IMR-90 (cell line): Measurements from ENCODE around the gene MPC1. TPM values are rescaled to one million over a fixed set of nuclear protein-coding genes. Genes with fewer than 3 reads are reported as not detected.

ENCODE experiments used
- ATAC-seq: fragments of 200-7000 bp; cut with Tn5 transposase; 2 replicates; pipeline ENCODE4 v1.9.1; 2020; ENCODE audit warnings: low read depth, mild to moderate bottlenecking, moderate library complexity
- BruUV-seq: library from RNA; stranded (reverse); fragments of 400-500 nt; replicated peaks from 2 replicates; lab custom pipeline; 2021; lab: Mats Ljungman, UMichigan
- CTCF ChIA-PET: fragments of 300-600 bp; formaldehyde crosslinking; extraction: SDS; loops from one replicate; lab custom pipeline; 2021; ENCODE audit warnings: antibody characterized with exemption; lab: Yijun Ruan, JAX
- POLR2A ChIA-PET: fragments of 300-600 bp; sonication (Branson Sonifier 250); formaldehyde crosslinking; loops from one replicate; lab custom pipeline; 2022; ENCODE audit warnings: antibody characterized with exemption; ENCODE audit not compliant: unreplicated experiment; lab: Charles Lee
- DNase-seq: peaks from one replicate; pipeline ENCODE4 v3.0.0; 2013
- H2AFZ ChIP-seq: replicated peaks from 2 replicates; pipeline ENCODE3; 2013; ENCODE audit warnings: low read length, mild to moderate bottlenecking; ENCODE audit not compliant: poor library complexity
- H2AK5ac ChIP-seq: 2 replicates; pipeline ENCODE4 v1.6.1; 2013; ENCODE audit warnings: low read depth, low read length, inconsistent platforms
- H2AK9ac ChIP-seq: replicated peaks from 2 replicates; pipeline ENCODE3; 2013; ENCODE audit warnings: mild to moderate bottlenecking, low read depth, low read length, moderate library complexity; ENCODE audit not compliant: poor library complexity
- H2BK120ac ChIP-seq: 2 replicates; pipeline ENCODE4 v1.6.1; 2013; ENCODE audit warnings: low read depth, low read length, inconsistent platforms
- H2BK15ac ChIP-seq: 3 replicates; pipeline ENCODE4 v1.6.1; 2013; ENCODE audit warnings: low read depth, low read length, inconsistent platforms
- H2BK20ac ChIP-seq: 2 replicates; pipeline ENCODE4 v1.6.1; 2013; ENCODE audit warnings: low read depth, mild to moderate bottlenecking, inconsistent platforms, low read length, moderate library complexity
- H2BK5ac ChIP-seq: 2 replicates; pipeline ENCODE4 v1.6.1; 2013; ENCODE audit warnings: mild to moderate bottlenecking, low read depth, low read length, inconsistent platforms; ENCODE audit not compliant: poor library complexity, severe bottlenecking
- H3K14ac ChIP-seq: replicated peaks from 2 replicates; pipeline ENCODE4 v1.6.1; 2013; ENCODE audit warnings: low read depth, low read length, inconsistent platforms
- H3K18ac ChIP-seq: 2 replicates; pipeline ENCODE4 v1.6.1; 2013; ENCODE audit warnings: low read depth, low read length, control low read depth
- H3K23ac ChIP-seq: 2 replicates; pipeline ENCODE4 v1.6.1; 2013; ENCODE audit warnings: low read depth, low read length, inconsistent platforms
- H3K27ac ChIP-seq: 2 replicates; pipeline ENCODE4 v1.5.1; 2013; ENCODE audit warnings: mild to moderate bottlenecking, control low read depth, low read length; ENCODE audit not compliant: insufficient read depth
- H3K27me3 ChIP-seq: 2 replicates; pipeline ENCODE4 v1.6.1; 2013; ENCODE audit warnings: low read length; ENCODE audit not compliant: control insufficient read depth, insufficient read depth
- H3K36me3 ChIP-seq: 2 replicates; pipeline ENCODE4 v1.6.1; 2013; ENCODE audit warnings: low read length, mixed read lengths; ENCODE audit not compliant: control insufficient read depth, insufficient read depth
- H3K4ac ChIP-seq: 2 replicates; pipeline ENCODE4 v1.6.1; 2013; ENCODE audit warnings: low read depth, low read length, inconsistent platforms
- H3K4me1 ChIP-seq: 2 replicates; pipeline ENCODE4 v1.6.1; 2013; ENCODE audit warnings: low read length, mixed read lengths; ENCODE audit not compliant: control insufficient read depth, insufficient read depth
- H3K4me2 ChIP-seq: 2 replicates; pipeline ENCODE4 v1.6.1; 2013; ENCODE audit warnings: low read depth, mild to moderate bottlenecking, control low read depth, low read length, moderate library complexity
- H3K4me3 ChIP-seq: 2 replicates; pipeline ENCODE4 v1.5.1; 2013; ENCODE audit warnings: low read depth, mild to moderate bottlenecking, control low read depth, low read length, moderate library complexity; ENCODE audit not compliant: insufficient read depth
- H3K56ac ChIP-seq: 2 replicates; pipeline ENCODE4 v1.6.1; 2013; ENCODE audit warnings: low read length, inconsistent platforms; ENCODE audit not compliant: insufficient read depth; ENCODE audit errors: extremely low read depth
- H3K79me1 ChIP-seq, 2 experiments: 2 replicates each; pipeline ENCODE4 v1.6.1; 2013; ENCODE audit warnings: low read length in 2 of 2, inconsistent platforms in 1 of 2, low read depth in 1 of 2
- H3K9ac ChIP-seq: 2 replicates; pipeline ENCODE4 v1.6.1; 2013; ENCODE audit warnings: low read depth, low read length, control low read depth
- H3K9me1 ChIP-seq: 2 replicates; pipeline ENCODE4 v1.6.1; 2013; ENCODE audit warnings: low read length, inconsistent platforms; ENCODE audit not compliant: insufficient read depth
- H3K9me3 ChIP-seq: 2 replicates; pipeline ENCODE4 v1.6.1; 2013; ENCODE audit warnings: low read length; ENCODE audit not compliant: control insufficient read depth, insufficient read depth
- H4K20me1 ChIP-seq: 2 replicates; pipeline ENCODE4 v1.6.1; 2013; ENCODE audit warnings: low read length, inconsistent platforms; ENCODE audit not compliant: insufficient read depth
- H4K5ac ChIP-seq: 2 replicates; pipeline ENCODE4 v1.6.1; 2013; ENCODE audit warnings: mild to moderate bottlenecking, low read depth, low read length, control low read depth
- H4K8ac ChIP-seq, 2 experiments: 2 replicates each; pipeline ENCODE4 v1.6.1; 2013; ENCODE audit warnings: low read depth in 2 of 2, low read length in 2 of 2, control low read depth in 1 of 2, inconsistent platforms in 1 of 2
- H4K91ac ChIP-seq: 2 replicates; pipeline ENCODE4 v1.6.1; 2013; ENCODE audit warnings: low read depth, low read length, inconsistent platforms; ENCODE audit not compliant: insufficient read depth
- BHLHE40 ChIP-seq: fragments of 150-350 bp; IDR thresholded peaks from 2 replicates; pipeline ENCODE4 v1.6.1; 2016; ENCODE audit warnings: mild to moderate bottlenecking, low read depth, low read length
- ELK1 ChIP-seq: fragments of 150-350 bp; IDR thresholded peaks from 2 replicates; pipeline ENCODE4 v1.6.1; 2016; ENCODE audit warnings: low read depth, mild to moderate bottlenecking, low read length, moderate library complexity, borderline replicate concordance
- FOS ChIP-seq: fragments of 150-350 bp; IDR thresholded peaks from 2 replicates; pipeline ENCODE4 v1.6.1; 2016; ENCODE audit warnings: low read depth, low read length
- MAZ ChIP-seq: IDR thresholded peaks from 2 replicates; pipeline ENCODE4 v1.6.1; 2012; ENCODE audit warnings: low read depth, mild to moderate bottlenecking, low read length, improper control_type of control experiment, moderate library complexity, borderline replicate concordance
- MXI1 ChIP-seq: IDR thresholded peaks from 2 replicates; pipeline ENCODE4 v1.6.1; 2012; ENCODE audit warnings: low read depth, mild to moderate bottlenecking, low read length, moderate library complexity, borderline replicate concordance
- NFE2L2 ChIP-seq: fragments of 150-350 bp; IDR thresholded peaks from 2 replicates; pipeline ENCODE4 v1.6.1; 2016; ENCODE audit warnings: low read depth, mild to moderate bottlenecking, low read length
- POLR2A ChIP-seq: IDR thresholded peaks from 2 replicates; pipeline ENCODE4 v1.6.1; 2012; ENCODE audit warnings: mild to moderate bottlenecking, low read depth, low read length
- RAD21 ChIP-seq: IDR thresholded peaks from 2 replicates; pipeline ENCODE4 v1.6.1; 2012; ENCODE audit warnings: low read length, improper control_type of control experiment
- RCOR1 ChIP-seq: IDR thresholded peaks from 2 replicates; pipeline ENCODE4 v1.6.1; 2012; ENCODE audit warnings: mild to moderate bottlenecking, low read length, improper control_type of control experiment; ENCODE audit not compliant: insufficient replicate concordance
- SMC3 ChIP-seq: fragments of 150-350 bp; IDR thresholded peaks from 2 replicates; pipeline ENCODE4 v1.6.1; 2016; ENCODE audit warnings: low read depth, mild to moderate bottlenecking, antibody characterized with exemption, low read length, moderate library complexity
- USF2 ChIP-seq: fragments of 150-350 bp; IDR thresholded peaks from 2 replicates; pipeline ENCODE4 v1.6.1; 2017; ENCODE audit warnings: mild to moderate bottlenecking, antibody characterized with exemption, low read length, low read depth
- WGBS, 2 experiments: methylation state at CpG; one replicate each; pipeline versions ENCODE4 v1.1.5 to v1.1.7; 2013; ENCODE audit warnings: missing lambda C conversion rate in 2 of 2; ENCODE audit not compliant: insufficient read length in 1 of 2; ENCODE audit errors: extremely low coverage in 2 of 2; 5-methylcytosine and 5-hydroxymethylcytosine counted together
- dilution Hi-C: fragments of 300-500 bp; cut with HindIII; formaldehyde crosslinking; loops from one replicate; pipeline ENCODE4 v1.14.3; 2018; ENCODE audit warnings: low sequenced_read_pairs; ENCODE audit not compliant: unreplicated experiment
- in situ Hi-C: fragments of 300-500 bp; cut with MboI; formaldehyde crosslinking; loops from 3 replicates; pipeline ENCODE4 v1.14.3; 2019; ENCODE audit warnings: low sequenced_read_pairs, inconsistent platforms, mixed read lengths
- intact Hi-C: fragments of 100-400 bp; cut with micrococcal nuclease; formaldehyde crosslinking; loops from 2 replicates; pipeline ENCODE4 v1.10.0; 2022
- polyA plus RNA-seq, 3 experiments: library from polyadenylated mRNA; depleted of rRNA; stranded (reverse); fragments of >200 nt; gene quantifications; 2 replicates each; pipeline ENCODE4 v1.2.3, GENCODE V29; 2012; ENCODE audit warnings: low replicate concordance in 1 of 3
- total RNA-seq: library from RNA; depleted of rRNA; stranded (reverse); fragments of >200 nt; gene quantifications from 2 replicates; pipeline ENCODE4 v1.2.3, GENCODE V29; 2012

Gene MPC1
- total and polyA plus RNA-seq, 2 of the 4 experiments (the other 2 are of a cell fraction), result 10.9 to 12.0 TPM

DNA sequence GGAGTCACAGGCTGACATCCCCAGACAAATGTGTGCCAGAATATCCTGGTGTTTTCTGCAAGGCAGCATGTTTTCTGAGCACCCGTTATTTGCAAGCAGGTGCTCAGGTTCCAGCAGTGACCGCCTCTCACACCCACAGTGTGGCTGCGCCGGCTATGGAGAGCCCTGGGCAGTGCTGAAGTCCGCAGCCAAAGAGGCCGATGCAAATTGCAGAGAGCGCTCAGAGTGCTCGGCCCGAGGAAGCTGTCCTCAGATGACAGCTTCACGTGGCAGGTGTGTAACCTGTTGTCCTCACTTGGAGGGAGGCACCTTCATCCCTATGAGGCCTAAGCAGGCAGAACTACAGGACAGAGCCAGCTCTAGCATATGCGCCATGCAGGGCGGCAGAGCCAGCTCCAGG is 23.5 kb upstream of the MPC1 start:
- H3K9me1 ChIP-seq, result no peaks in the 10 kb centered on the region; the same call in 1 of the 2 replicates
- no peak overlapping the region for H3K4me3 ChIP-seq
- intact Hi-C loops, result no loop called here
- H3K23ac ChIP-seq, result no peak overlapping the region
- dilution Hi-C loops, result no loop called here
- BruUV-seq, result no TSS peak
- H3K27ac ChIP-seq, result no peak overlapping the region
- no peak overlapping the region for H3K18ac ChIP-seq
- H3K9me3 ChIP-seq, result no peaks in the 10 kb centered on the region
- no peak overlapping the region for H4K8ac ChIP-seq
- H3K79me1 ChIP-seq, result no peaks in the 10 kb centered on the region
- H2AK5ac ChIP-seq, result no peak overlapping the region
- H2BK15ac ChIP-seq, result no peak overlapping the region
- H2BK5ac ChIP-seq, result no peak overlapping the region
- no peak overlapping the region for H3K4ac ChIP-seq
- no peak overlapping the region for H2BK120ac ChIP-seq
- no peak overlapping the region for H2AK9ac ChIP-seq
- CTCF ChIA-PET, result interaction anchor here (0.6 to 1.0 kb wide), 2 partner anchors 83 to 130 kb away, joined by 3 read pairs; no protein-coding TSS in a partner anchor
- H3K14ac ChIP-seq, result no peak overlapping the region
- no peak overlapping the region for H2BK20ac ChIP-seq
- ATAC-seq, result no peak
- no peak overlapping the region for H2AFZ ChIP-seq
- H4K5ac ChIP-seq, result no peak overlapping the region
- no peaks in the 10 kb centered on the region; the same call in none of the 2 replicates for H4K20me1 ChIP-seq
- peaks cover 9% of the 10 kb centered on the region; the same call in 1 of the 2 replicates for H3K36me3 ChIP-seq
- H3K4me1 ChIP-seq, result no peaks in the 10 kb centered on the region
- TF ChIP-seq MXI1 (no peak), NFE2L2 (no peak), RAD21 (no peak), ELK1 (no peak), USF2 (no peak), FOS (no peak), RCOR1 (no peak), MAZ (no peak), BHLHE40 (no peak), SMC3 (no peak), POLR2A (no peak)
- H3K27me3 ChIP-seq, result no peaks in the 10 kb centered on the region
- no peak overlapping the region for H3K4me2 ChIP-seq
- H3K56ac ChIP-seq, result no peak overlapping the region
- no peak overlapping the region for H4K91ac ChIP-seq
- POLR2A ChIA-PET, result no interaction called here
- H3K9ac ChIP-seq, result no peak overlapping the region
- 91% methylated on average over 9 of the region's 12 CpGs; no CpG with 5 or more reads in 1 of the 2 experiments for WGBS, 2 experiments
- DNase-seq, result no peak
- in situ Hi-C loops, result no loop called here
